ENCODE data around the gene FLCN.

Gene FLCN

DNA sequence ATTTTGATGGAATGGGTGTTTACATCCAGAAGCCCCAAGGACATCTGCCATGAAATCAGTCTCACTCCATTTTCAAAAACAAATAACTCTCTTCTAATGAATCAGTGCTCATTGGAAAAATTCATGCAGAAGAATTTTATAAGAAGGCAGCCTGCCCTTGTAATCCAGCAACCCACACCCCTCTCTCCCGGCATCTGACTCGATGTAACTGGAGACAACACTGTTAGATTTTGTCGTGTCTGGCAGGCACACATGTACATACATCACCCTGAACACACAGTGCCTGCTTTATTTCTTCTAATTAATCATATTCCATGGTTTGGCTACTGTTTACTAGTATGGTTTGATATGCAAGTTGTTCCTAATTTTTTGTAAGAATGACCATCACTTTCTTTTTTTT lies 19.0 kb downstream of the FLCN start:
- TF ChIP-seq, protein P1, sequence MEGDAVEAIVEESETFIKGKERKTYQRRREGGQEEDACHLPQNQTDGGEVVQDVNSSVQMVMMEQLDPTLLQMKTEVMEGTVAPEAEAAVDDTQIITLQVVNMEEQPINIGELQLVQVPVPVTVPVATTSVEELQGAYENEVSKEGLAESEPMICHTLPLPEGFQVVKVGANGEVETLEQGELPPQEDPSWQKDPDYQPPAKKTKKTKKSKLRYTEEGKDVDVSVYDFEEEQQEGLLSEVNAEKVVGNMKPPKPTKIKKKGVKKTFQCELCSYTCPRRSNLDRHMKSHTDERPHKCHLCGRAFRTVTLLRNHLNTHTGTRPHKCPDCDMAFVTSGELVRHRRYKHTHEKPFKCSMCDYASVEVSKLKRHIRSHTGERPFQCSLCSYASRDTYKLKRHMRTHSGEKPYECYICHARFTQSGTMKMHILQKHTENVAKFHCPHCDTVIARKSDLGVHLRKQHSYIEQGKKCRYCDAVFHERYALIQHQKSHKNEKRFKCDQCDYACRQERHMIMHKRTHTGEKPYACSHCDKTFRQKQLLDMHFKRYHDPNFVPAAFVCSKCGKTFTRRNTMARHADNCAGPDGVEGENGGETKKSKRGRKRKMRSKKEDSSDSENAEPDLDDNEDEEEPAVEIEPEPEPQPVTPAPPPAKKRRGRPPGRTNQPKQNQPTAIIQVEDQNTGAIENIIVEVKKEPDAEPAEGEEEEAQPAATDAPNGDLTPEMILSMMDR (IDR thresholded peaks at IDR 0.05; ENCODE audit: low read depth, low read length), result no peak
- no peak for DNase-seq (ENCODE audit: extremely low read depth, low read depth)

DNA sequence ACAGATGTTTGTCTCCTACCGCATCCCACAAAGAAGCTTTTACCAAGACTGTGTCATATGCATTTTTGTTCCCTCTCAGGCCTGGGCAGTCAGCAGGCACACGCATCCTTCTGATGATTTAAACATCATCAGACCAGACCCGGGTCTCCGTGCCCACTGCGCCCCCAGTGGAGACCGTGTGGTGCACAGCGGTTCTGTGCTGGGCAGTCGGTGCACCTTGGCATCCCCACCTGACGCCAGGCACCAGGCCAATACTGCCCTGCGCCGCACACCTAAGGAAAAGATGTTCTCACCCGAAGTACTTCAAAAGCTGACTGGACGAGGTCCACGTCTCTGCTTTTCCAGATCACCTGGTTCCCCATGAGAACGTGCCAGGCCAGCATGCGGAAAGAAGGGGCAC lies 20.2 kb downstream of the FLCN start:
- no peak for DNase-seq (ENCODE audit: extremely low read depth, low read depth)
- TF ChIP-seq, protein P1 (IDR thresholded peaks at IDR 0.05; ENCODE audit: low read depth, low read length), result no peak

DNA sequence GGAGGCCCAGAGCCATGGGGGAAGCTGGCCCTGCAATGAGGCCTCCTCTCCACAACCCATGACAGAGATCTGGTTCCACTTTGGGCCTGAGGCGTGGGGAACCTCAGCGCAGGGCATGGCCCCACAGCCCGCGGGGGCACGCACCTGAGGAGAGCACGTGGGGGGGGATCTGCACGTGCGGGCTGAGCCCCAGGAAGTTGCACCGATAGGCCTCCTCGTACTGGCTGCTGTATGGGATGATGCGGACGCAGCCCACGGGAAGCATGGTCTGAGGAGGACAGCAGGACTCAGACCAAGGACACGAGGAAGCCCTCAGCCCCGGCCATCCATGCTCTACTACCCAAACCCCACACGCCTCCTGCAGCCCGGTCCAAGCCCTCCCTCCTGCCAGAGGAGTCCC lies 20.7 kb downstream of the FLCN start:
- TF ChIP-seq, protein P1 (IDR thresholded peaks at IDR 0.05; ENCODE audit: low read depth, low read length), result no peak
- no peak for DNase-seq (ENCODE audit: extremely low read depth, low read depth)

DNA sequence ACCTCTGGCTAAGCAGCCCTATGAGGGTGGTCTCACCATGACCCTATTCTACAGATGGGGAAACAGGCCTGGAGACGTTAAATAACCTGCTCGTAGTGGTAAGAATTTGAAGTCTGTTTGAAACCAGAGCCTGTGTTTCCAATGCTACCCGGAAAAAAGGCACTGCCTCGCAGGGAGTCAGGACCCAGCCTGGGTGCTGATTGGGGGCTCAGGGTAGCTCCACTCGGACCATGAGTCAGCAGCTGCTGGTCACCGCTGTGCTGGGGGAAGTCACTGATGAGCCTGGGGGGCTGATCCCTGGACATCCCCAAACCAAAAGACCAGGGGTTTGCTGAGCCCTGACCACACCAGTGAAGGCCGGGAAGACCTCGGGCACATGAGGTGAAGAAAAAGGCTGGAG lies 21.4 kb downstream of the FLCN start:
- DNase-seq (ENCODE audit: extremely low read depth, low read depth), result no peak

DNA sequence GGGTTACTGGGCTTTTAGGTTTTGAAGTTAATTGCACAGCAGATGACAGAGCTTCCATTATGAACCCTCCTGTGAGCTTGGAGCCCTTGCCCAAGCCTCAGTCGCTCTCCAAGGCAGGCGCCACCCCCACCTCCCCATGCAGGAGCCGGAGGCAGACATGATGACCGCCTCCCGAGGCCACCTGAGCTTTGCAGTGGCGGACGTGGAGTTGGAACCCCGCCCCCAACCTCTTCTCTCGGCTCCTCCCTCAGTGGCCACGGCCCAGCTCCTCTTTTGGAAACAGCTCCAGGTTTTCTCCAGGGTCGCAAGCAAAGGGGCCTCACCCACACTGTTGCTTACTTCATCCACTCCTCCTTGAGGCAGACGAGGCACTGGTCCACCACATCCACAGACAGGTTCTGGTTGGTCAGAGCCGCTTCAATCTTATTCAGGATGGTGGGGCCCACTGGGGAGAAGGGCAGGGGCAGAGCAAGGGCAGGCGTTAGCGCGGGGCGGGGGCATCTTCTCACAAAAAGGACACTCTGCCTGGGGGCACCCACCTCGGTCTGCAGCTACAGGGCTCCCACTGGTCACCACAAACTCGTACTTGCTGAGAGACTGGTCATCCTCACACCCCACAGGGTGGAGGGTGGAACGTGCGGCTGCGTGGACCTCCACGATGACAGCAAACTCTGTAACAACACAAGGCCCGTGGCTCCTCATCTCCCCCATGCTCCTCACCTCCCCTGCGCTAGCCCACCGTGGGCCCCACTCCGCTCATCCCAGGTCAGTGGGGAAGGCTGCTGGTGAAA lies 22.1 kb downstream of the FLCN start:
- DNase-seq (ENCODE audit: extremely low read depth, low read depth), result no peak
- TF ChIP-seq, protein P1 (IDR thresholded peaks at IDR 0.05; ENCODE audit: low read depth, low read length), result no peak

More for the DNA sequence above, 21.4 kb downstream of the FLCN start:
- TF ChIP-seq, protein P1 (IDR thresholded peaks at IDR 0.05; ENCODE audit: low read depth, low read length), result no peak

DNA sequence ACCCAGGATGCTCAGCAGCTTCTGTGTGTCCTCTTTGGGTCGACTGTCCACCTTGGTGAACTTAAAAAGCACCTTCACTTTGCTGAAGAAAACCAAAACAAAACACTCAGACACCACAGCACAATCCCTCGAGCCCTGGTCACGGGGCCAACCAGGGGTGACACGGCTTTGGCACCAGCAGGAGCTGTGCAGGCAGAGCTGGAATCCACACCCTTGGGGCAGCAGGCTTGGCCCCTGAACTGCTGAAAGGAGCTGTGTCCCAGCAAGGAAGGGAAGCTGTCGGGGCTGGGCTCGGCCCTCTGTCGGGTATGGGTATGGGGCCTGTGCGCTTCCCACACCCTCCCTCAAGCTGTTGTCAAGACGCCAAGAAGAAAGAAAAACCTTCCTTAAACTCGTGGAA lies 23.2 kb downstream of the FLCN start:
- TF ChIP-seq, protein P1 (IDR thresholded peaks at IDR 0.05; ENCODE audit: low read depth, low read length), result no peak

DNA sequence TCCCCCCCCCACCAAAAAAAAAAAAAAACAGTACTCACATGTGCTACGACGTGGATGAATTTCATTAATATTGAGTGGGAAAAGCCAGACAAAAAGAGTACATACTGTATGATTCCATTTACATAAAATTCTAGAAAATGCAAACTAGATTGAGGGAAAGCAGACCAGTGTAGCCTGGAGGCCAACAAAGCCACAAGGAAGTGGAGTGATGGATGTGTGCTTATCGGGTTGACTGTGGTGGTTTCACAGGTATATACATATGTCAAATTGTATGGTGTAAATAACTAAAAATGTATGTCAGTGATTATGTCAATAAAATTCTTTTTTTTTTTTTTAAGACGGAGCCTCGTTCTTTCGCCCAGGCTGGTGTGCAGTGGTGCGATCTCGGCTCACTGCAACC lies 29.0 kb downstream of the FLCN start:
- no peak for DNase-seq (ENCODE audit: extremely low read depth, low read depth)
- TF ChIP-seq, protein P1 (IDR thresholded peaks at IDR 0.05; ENCODE audit: low read depth, low read length), result no peak

More for the DNA sequence above, 23.2 kb downstream of the FLCN start:
- no peak for DNase-seq (ENCODE audit: extremely low read depth, low read depth)
